Immature natural killer cell (primary cell): Measurements from ENCODE around the gene SEC24D. TPM values are rescaled to one million over a fixed set of nuclear protein-coding genes. Genes with fewer than 3 reads are reported as not detected.
"Not testable (repeated sequence)": the region's sequence is repeated elsewhere in the genome, so short reads cannot be mapped to it uniquely, and the experiment has no call there.

Experiments used
- DNase-seq, 3 donors: peaks; one replicate each; pipeline ENCODE4 v3.0.0; 2022; ENCODE audit warnings: mixed read lengths in 1 of 3
- H3K27ac Mint-ChIP-seq, 6 donors: one replicate each; pipeline ENCODE4 v1.8.0; 2020; ENCODE audit warnings: mixed read lengths in 6 of 6, mild to moderate bottlenecking in 5 of 6, inconsistent platforms in 4 of 6, moderate library complexity in 3 of 6
- H3K27me3 Mint-ChIP-seq, 3 donors: one replicate each; pipeline ENCODE4 v1.8.0; 2020 to 2021; ENCODE audit warnings: low read depth in 3 of 3, mild to moderate bottlenecking in 3 of 3, mixed read lengths in 3 of 3, moderate library complexity in 3 of 3, inconsistent platforms in 1 of 3
- H3K36me3 Mint-ChIP-seq, 3 donors: one replicate each; pipeline ENCODE4 v1.8.0; 2020; ENCODE audit warnings: mixed read lengths in 3 of 3, inconsistent platforms in 2 of 3, mild to moderate bottlenecking in 2 of 3
- H3K4me1 Mint-ChIP-seq, 2 donors: one replicate each; pipeline ENCODE4 v1.8.0; 2020; ENCODE audit warnings: inconsistent platforms in 2 of 2, mild to moderate bottlenecking in 2 of 2, mixed read lengths in 2 of 2, moderate library complexity in 1 of 2
- H3K4me3 Mint-ChIP-seq, 5 donors: one replicate each; pipeline ENCODE4 v1.8.0; 2020; ENCODE audit warnings: mild to moderate bottlenecking in 5 of 5, mixed read lengths in 5 of 5, inconsistent platforms in 3 of 5, moderate library complexity in 3 of 5
- H3K9me3 Mint-ChIP-seq, 6 donors: one replicate each; pipeline ENCODE4 v1.8.0; 2020; ENCODE audit warnings: mild to moderate bottlenecking in 6 of 6, mixed read lengths in 6 of 6, inconsistent platforms in 4 of 6, moderate library complexity in 3 of 6
- polyA plus RNA-seq, 3 donors: library from polyadenylated mRNA; unstranded; fragments of 300-500 nt; fragmentation: Illumina TruSeq; gene quantifications; one replicate each; pipeline ENCODE4 v1.2.3, GENCODE V29; 2021

Gene SEC24D
- polyA plus RNA-seq, 3 donors from 2014 or later = 15.1 to 39.0 (median 31.6) TPM

- not testable (repeated sequence) for H3K4me1 Mint-ChIP-seq, H3K9me3 Mint-ChIP-seq, H3K27me3 Mint-ChIP-seq, DNase-seq, H3K27ac Mint-ChIP-seq, H3K4me3 Mint-ChIP-seq
- peaks cover 6 to 22% (median 21%) of the 10 kb centered on the region in 3 donors for H3K36me3 Mint-ChIP-seq
These were observed 44.1 kb downstream of the SEC24D start for GRCh38 chr4:118791690-118792446.

GRCh38 chr4:118790544-118790943 is 45.4 kb downstream of the SEC24D start:
- Mint-ChIP-seq H3K9me3 (no peaks in the 10 kb centered on the region), H3K4me3 (no peak overlapping the region), H3K36me3 (peaks cover 0 to 14% (median 11%) of the 10 kb centered on the region in 3 donors), H3K27ac (no peak overlapping the region), H3K27me3 (no peaks in the 10 kb centered on the region), H3K4me1 (no peaks in the 10 kb centered on the region)
- no peak for DNase-seq

DNA sequence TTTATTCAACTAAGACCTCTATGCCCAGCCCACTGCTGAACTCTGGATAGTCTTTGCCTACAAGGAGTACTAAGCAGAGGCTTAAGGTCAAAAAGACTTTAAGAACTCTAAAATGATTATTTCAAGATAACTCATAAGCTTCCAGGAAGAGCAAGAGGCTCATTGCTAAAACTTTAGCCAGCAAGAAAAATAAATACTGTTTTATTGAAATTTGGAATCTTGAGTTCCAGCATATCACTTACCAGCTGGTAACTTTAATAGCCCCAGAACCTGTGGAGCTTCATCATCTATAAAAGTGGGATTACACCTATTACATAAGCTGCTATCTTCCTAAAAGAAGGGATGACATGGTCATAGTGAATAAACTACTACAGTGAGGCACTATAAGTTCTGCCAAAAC is 47.0 kb downstream of the SEC24D start:
- Mint-ChIP-seq H3K4me3 (no peak overlapping the region), H3K27ac (no peak overlapping the region), H3K9me3 (no peaks in the 10 kb centered on the region), H3K4me1 (no peaks in the 10 kb centered on the region), H3K27me3 (no peaks in the 10 kb centered on the region), H3K36me3 (peaks cover 0 to 17% (median 7%) of the 10 kb centered on the region in 3 donors)
- DNase-seq = no peak

DNA sequence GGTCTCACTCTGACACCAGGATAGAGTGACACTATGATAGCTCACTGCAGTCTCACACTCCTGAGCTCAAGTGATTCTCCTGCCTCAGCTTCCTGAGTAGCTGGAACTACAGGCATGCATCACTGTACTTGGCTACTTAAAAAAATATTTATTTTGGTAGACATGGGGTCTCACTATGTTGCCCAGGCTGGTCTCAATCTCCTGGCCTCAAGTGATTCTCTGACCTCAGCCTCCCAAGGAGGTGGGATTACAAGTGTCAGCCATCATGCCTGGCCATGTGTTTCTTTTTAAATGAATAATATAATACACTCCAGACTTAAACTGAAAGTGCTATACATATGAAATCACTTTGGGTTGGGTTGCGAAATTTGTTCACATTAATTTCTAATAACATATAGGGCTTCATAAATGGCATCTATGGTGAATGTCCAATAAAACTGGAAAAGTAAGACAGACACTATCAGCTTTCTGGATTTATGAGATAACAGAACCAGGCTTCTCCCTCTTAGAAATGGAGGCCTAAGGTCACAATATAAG is 48.0 kb downstream of the SEC24D start:
- Mint-ChIP-seq H3K27me3 (no peaks in the 10 kb centered on the region), H3K4me3 (no peak overlapping the region), H3K27ac (no peak overlapping the region), H3K9me3 (no peaks in the 10 kb centered on the region), H3K36me3 (peaks cover 5 to 20% (median 11%) of the 10 kb centered on the region in 3 donors), H3K4me1 (no peaks in the 10 kb centered on the region)
- no peak for DNase-seq

GRCh38 chr4:118784776-118785175 is 51.1 kb downstream of the SEC24D start:
- no peak for DNase-seq
- Mint-ChIP-seq H3K4me1 (no peaks in the 10 kb centered on the region), H3K4me3 (no peak overlapping the region), H3K27me3 (no peaks in the 10 kb centered on the region), H3K36me3 (peaks cover 13 to 33% (median 31%) of the 10 kb centered on the region in 3 donors), H3K27ac (no peak overlapping the region), H3K9me3 (no peaks in the 10 kb centered on the region)

- Mint-ChIP-seq H3K27me3 (no peaks in the 10 kb centered on the region), H3K4me3 (no peak overlapping the region), H3K36me3 (peaks cover 13 to 34% (median 32%) of the 10 kb centered on the region in 3 donors), H3K9me3 (no peaks in the 10 kb centered on the region), H3K4me1 (no peaks in the 10 kb centered on the region), H3K27ac (no peak overlapping the region)
- no peak for DNase-seq
These were observed 52.0 kb downstream of the SEC24D start for GRCh38 chr4:118783887-118784286.

- H3K4me1 Mint-ChIP-seq, H3K4me3 Mint-ChIP-seq, H3K27ac Mint-ChIP-seq, DNase-seq, H3K9me3 Mint-ChIP-seq, H3K27me3 Mint-ChIP-seq: not testable (repeated sequence)
- peaks cover 13 to 29% (median 28%) of the 10 kb centered on the region in 3 donors for H3K36me3 Mint-ChIP-seq
These were observed 53.0 kb downstream of the SEC24D start for GRCh38 chr4:118782886-118783285.

GRCh38 chr4:118777649-118778048 is 58.3 kb downstream of the SEC24D start:
- H3K9me3 Mint-ChIP-seq, H3K27ac Mint-ChIP-seq, H3K4me1 Mint-ChIP-seq, H3K27me3 Mint-ChIP-seq, DNase-seq, H3K4me3 Mint-ChIP-seq: not testable (repeated sequence)
- peaks cover 8 to 23% (median 19%) of the 10 kb centered on the region in 3 donors for H3K36me3 Mint-ChIP-seq

DNA sequence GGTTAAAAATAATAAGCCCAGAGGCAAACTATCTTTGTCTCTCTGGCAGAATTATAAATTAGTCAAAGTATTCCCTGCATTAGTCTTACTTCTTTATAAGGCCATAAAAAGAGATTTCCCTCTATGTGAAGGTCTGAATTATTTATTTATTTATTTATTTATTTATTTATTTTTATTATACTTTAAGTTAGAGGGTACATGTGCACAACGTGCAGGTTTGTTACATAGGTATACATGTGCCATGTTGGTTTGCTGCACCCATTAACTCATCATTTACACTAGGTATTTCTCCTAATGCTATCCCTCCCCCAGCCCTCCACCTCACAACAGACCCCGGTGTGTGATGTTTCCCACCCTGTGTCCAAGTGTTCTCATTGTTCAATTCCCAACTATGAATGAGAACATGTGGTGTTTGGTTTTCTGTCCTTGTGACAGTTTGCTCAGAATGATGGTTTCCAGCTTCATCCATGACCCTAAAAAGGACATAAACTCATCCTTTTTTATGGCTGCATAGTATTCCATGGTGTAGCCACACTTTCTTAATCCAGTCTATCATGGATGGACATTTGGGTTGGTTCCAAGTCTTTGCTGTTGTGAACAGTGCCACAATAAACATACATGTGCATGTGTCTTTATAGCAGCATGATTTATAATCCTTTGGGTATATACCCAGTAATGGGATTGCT is 58.8 kb downstream of the SEC24D start:
- not testable (repeated sequence) for DNase-seq, H3K4me3 Mint-ChIP-seq, H3K4me1 Mint-ChIP-seq, H3K27ac Mint-ChIP-seq, H3K9me3 Mint-ChIP-seq, H3K27me3 Mint-ChIP-seq
- peaks cover 8 to 18% (median 16%) of the 10 kb centered on the region in 3 donors for H3K36me3 Mint-ChIP-seq

GRCh38 chr4:118776157-118776954 is 59.6 kb downstream of the SEC24D start:
- Mint-ChIP-seq H3K36me3 (peaks cover 4 to 11% (median 8%) of the 10 kb centered on the region in 3 donors), H3K4me3 (no peak overlapping the region), H3K27me3 (no peaks in the 10 kb centered on the region), H3K27ac (no peak overlapping the region), H3K4me1 (no peaks in the 10 kb centered on the region), H3K9me3 (no peaks in the 10 kb centered on the region)
- no peak for DNase-seq

- Mint-ChIP-seq H3K4me3 (no peak overlapping the region), H3K9me3 (no peaks in the 10 kb centered on the region), H3K4me1 (no peaks in the 10 kb centered on the region), H3K27me3 (no peaks in the 10 kb centered on the region), H3K27ac (peak overlapping the region in 1 of 6 donors; percentile 26), H3K36me3 (peaks cover 4 to 7% (median 6%) of the 10 kb centered on the region in 3 donors)
- DNase-seq = no peak
These were observed 60.5 kb downstream of the SEC24D start for GRCh38 chr4:118775405-118775804.

DNA sequence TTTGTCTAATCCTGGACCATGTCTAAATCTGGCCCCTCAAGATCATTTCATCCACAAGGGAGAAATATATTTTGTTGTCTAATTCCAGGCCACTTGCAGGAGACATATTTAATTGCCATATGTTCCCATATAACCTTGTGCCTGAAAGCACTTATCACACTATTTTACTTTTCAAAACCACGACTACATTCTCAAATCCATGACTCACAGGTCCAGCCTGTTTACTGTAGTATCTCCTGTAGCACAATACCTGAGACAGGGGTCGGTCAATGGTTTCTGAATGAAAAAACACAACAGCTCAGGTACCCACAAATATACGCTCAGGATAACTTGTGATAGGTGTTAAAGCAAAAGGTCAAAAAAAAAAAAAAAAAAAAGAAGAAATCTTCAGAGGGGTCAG is 60.9 kb downstream of the SEC24D start:
- no peak for DNase-seq
- Mint-ChIP-seq H3K9me3 (no peaks in the 10 kb centered on the region), H3K4me1 (no peaks in the 10 kb centered on the region), H3K27me3 (no peaks in the 10 kb centered on the region), H3K36me3 (peaks cover 1 to 2% (median 2%) of the 10 kb centered on the region in 3 donors), H3K27ac (no peak overlapping the region), H3K4me3 (no peak overlapping the region)

- H3K27ac Mint-ChIP-seq = no peak overlapping the region
- H3K9me3 Mint-ChIP-seq = no peaks in the 10 kb centered on the region
- no peaks in the 10 kb centered on the region for H3K4me1 Mint-ChIP-seq
- H3K4me3 Mint-ChIP-seq = no peak overlapping the region
- no peaks in the 10 kb centered on the region for H3K36me3 Mint-ChIP-seq
- DNase-seq = no peak
- H3K27me3 Mint-ChIP-seq = no peaks in the 10 kb centered on the region
These were observed 61.6 kb downstream of the SEC24D start for GRCh38 chr4:118774321-118774720.

DNA sequence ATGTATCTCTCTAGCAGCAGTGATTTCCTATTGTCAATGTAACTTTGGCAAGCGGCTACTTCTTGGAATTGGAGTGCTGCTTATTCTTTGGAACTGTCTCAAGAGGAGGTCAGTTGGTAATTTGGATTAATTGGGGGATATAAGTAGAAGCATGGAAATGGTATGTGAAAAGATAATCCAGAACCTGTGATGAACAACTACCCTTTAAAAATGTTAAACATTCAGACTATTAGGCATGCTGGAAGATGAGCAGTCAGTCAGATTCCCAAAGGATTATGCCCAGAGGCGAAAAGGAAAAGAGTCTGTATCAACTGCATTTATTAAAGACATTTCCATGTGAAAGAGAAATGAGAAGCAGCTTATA is 62.5 kb downstream of the SEC24D start:
- DNase-seq = no peak
- no peaks in the 10 kb centered on the region for H3K9me3 Mint-ChIP-seq
- no peak overlapping the region for H3K4me3 Mint-ChIP-seq
- H3K27ac Mint-ChIP-seq = no peak overlapping the region
- no peaks in the 10 kb centered on the region for H3K27me3 Mint-ChIP-seq
- no peaks in the 10 kb centered on the region for H3K36me3 Mint-ChIP-seq
- H3K4me1 Mint-ChIP-seq = no peaks in the 10 kb centered on the region
